Keratinocyte (primary cell): Measurements from ENCODE around the gene NT5C3A. TPM values are rescaled to one million over a fixed set of nuclear protein-coding genes. Genes with fewer than 3 reads are reported as not detected.
A peak's percentile ranks its signal among the peaks of the same experiment; 100 is the strongest.

Source experiments
- DNase-seq: peaks from one replicate; pipeline ENCODE4 v3.0.0-alpha.2; 2011; ENCODE audit warnings: low read depth, missing footprints, low spot score
- FAIRE-seq: peaks from 2 replicates; lab custom pipeline; 2011; peaks lifted over from hg19 to GRCh38; lab: Jason Lieb, UNC
- H2AFZ ChIP-seq: 2 replicates; pipeline ENCODE4 v1.6.0; 2012; ENCODE audit warnings: low read length, control low read depth, inconsistent platforms; ENCODE audit not compliant: control insufficient read depth
- H3K27ac ChIP-seq: 2 replicates; pipeline ENCODE4 v1.5.1; 2011; ENCODE audit warnings: low read length; ENCODE audit not compliant: control insufficient read depth, insufficient read depth
- H3K27me3 ChIP-seq: 3 replicates; pipeline ENCODE4 v1.6.0; 2011; ENCODE audit warnings: low read length; ENCODE audit not compliant: control insufficient read depth, insufficient read depth; ENCODE audit errors: extremely low read depth
- H3K36me3 ChIP-seq, 2 experiments: 2 replicates in 1 of 2; 3 replicates in 1 of 2; pipeline ENCODE4 v1.5.1; 2011; ENCODE audit warnings: low read length in 2 of 2, mild to moderate bottlenecking in 1 of 2; ENCODE audit not compliant: control insufficient read depth in 2 of 2, insufficient read depth in 2 of 2; ENCODE audit errors: extremely low read depth in 1 of 2
- H3K4me1 ChIP-seq: 3 replicates; pipeline ENCODE4 v1.5.1; 2011; ENCODE audit warnings: low read length; ENCODE audit not compliant: control insufficient read depth, insufficient read depth; ENCODE audit errors: extremely low read depth
- H3K4me2 ChIP-seq: 3 replicates; pipeline ENCODE4 v1.6.0; 2011; ENCODE audit warnings: low read depth, low read length; ENCODE audit not compliant: control insufficient read depth, insufficient read depth; ENCODE audit errors: extremely low read depth
- H3K4me3 ChIP-seq, 3 experiments: fragments of 200-600 bp in 1 of 3; sonication (generic) in 1 of 3; 2 replicates in 2 of 3; 3 replicates in 1 of 3; pipeline ENCODE4 v1.5.1; 2011 to 2016; ENCODE audit warnings: low read length in 3 of 3, mild to moderate bottlenecking in 3 of 3, control low read depth in 2 of 3, inconsistent platforms in 1 of 3, low read depth in 1 of 3, mixed read lengths in 1 of 3, mixed run types in 1 of 3, moderate library complexity in 1 of 3; ENCODE audit not compliant: control insufficient read depth in 2 of 3, insufficient read depth in 2 of 3; ENCODE audit errors: extremely low read depth in 1 of 3
- H3K79me2 ChIP-seq: 2 replicates; pipeline ENCODE4 v1.6.0; 2012; ENCODE audit warnings: low read length; ENCODE audit not compliant: control insufficient read depth, insufficient read depth
- H3K9ac ChIP-seq: 3 replicates; pipeline ENCODE4 v1.6.0; 2011; ENCODE audit warnings: low read length; ENCODE audit not compliant: control insufficient read depth, insufficient read depth; ENCODE audit errors: extremely low read depth
- H3K9me1 ChIP-seq: 3 replicates; pipeline ENCODE4 v1.6.0; 2011; ENCODE audit warnings: low read length; ENCODE audit not compliant: control insufficient read depth, insufficient read depth; ENCODE audit errors: extremely low read depth
- H3K9me3 ChIP-seq: 2 replicates; pipeline ENCODE4 v1.5.1; 2012; ENCODE audit warnings: low read depth, low read length; ENCODE audit not compliant: control insufficient read depth
- H4K20me1 ChIP-seq: 3 replicates; pipeline ENCODE4 v1.6.0; 2011; ENCODE audit warnings: low read length; ENCODE audit not compliant: control insufficient read depth, insufficient read depth; ENCODE audit errors: extremely low read depth
- CTCF ChIP-seq, 3 experiments: IDR thresholded peaks in 1 of 3; conservative IDR thresholded peaks in 1 of 3; optimal IDR thresholded peaks in 1 of 3; 2 replicates in 2 of 3; 3 replicates in 1 of 3; pipeline versions ENCODE3 to v1.5.1; 2011; ENCODE audit warnings: low read length in 3 of 3, mild to moderate bottlenecking in 3 of 3, moderate library complexity in 2 of 3, control low read depth in 1 of 3, inconsistent platforms in 1 of 3; ENCODE audit not compliant: insufficient read depth in 2 of 3; ENCODE audit errors: extremely low read depth in 1 of 3
- EZH2 ChIP-seq: IDR thresholded peaks from one replicate; pipeline ENCODE4 v1.6.1; 2012; ENCODE audit warnings: inconsistent platforms, mild to moderate bottlenecking, low read length, moderate library complexity
- dilution Hi-C: fragments of 300-500 bp; cut with MboI; formaldehyde crosslinking; loops from one replicate; pipeline ENCODE4 v1.7.0; 2020; ENCODE audit warnings: low sequenced_read_pairs; ENCODE audit not compliant: extremely low pct_ligation_motif_present
- polyA plus RNA-seq, 5 experiments: library from polyadenylated mRNA; depleted of rRNA in 3 of 5; stranded (reverse) in 3 of 5; stranded (forward) in 1 of 5; unstranded in 1 of 5; fragments of >200 nt; gene quantifications; 1 replicate in 1 of 5; 2 replicates in 3 of 5; 3 replicates in 1 of 5; pipeline versions ENCODE4 v1.2.1 to v1.2.3, GENCODE V29; 2011 to 2012; ENCODE audit warnings: missing spikeins in 2 of 5, low read depth in 1 of 5, low replicate concordance in 1 of 5

NT5C3A gene
- polyA plus RNA-seq, 1 donor (not counting 4 experiments of a cell fraction or from before 2014, with no cell fraction given): 30.5 TPM

GRCh38 chr7:33061282-33061937, 1.2 kb downstream of the NT5C3A start:
- no peaks in the 10 kb centered on the region for H3K9me3 ChIP-seq
- no peak for DNase-seq
- H3K9me1 ChIP-seq: no peaks in the 10 kb centered on the region
- FAIRE-seq: no peak
- H3K4me3 ChIP-seq: peak overlapping the region; percentile 53 to 98 (median 89)
- no peak for TF ChIP-seq CTCF (optimal IDR thresholded peaks at IDR 0.05 in 1 of 3, IDR thresholded peaks at IDR 0.05 in 1 of 3, conservative IDR thresholded peaks at IDR 0.05 in 1 of 3; ENCODE audit: extremely low read depth in 1 of 3, insufficient read depth in 2 of 3, low read length in 3 of 3)
- TF ChIP-seq EZH2: no peak
- H3K4me1 ChIP-seq: peaks cover 18% of the 10 kb centered on the region
- H3K36me3 ChIP-seq: no peaks in the 10 kb centered on the region
- no peaks in the 10 kb centered on the region for H4K20me1 ChIP-seq
- dilution Hi-C loops: no loop called here
- H3K27ac ChIP-seq: peak overlapping the region; percentile 87
- peak overlapping the region; percentile 89 for H3K9ac ChIP-seq
- peak overlapping the region; percentile 91 for H3K4me2 ChIP-seq
- H3K79me2 ChIP-seq: peaks cover 59% of the 10 kb centered on the region
- no peak overlapping the region for H2AFZ ChIP-seq
- H3K27me3 ChIP-seq: no peaks in the 10 kb centered on the region

- FAIRE-seq: no peak
- dilution Hi-C loops: no loop called here
Measured at GRCh38 chr7:33059635-33060034, 2.9 kb downstream of the NT5C3A start.

More at GRCh38 chr7:33059635-33060034, 2.9 kb downstream of the NT5C3A start:
- H3K9ac ChIP-seq: no peak overlapping the region
- no peak overlapping the region for H3K27ac ChIP-seq
- no peaks in the 10 kb centered on the region for H3K27me3 ChIP-seq
- no peak for TF ChIP-seq CTCF (optimal IDR thresholded peaks at IDR 0.05 in 1 of 3, IDR thresholded peaks at IDR 0.05 in 1 of 3, conservative IDR thresholded peaks at IDR 0.05 in 1 of 3; ENCODE audit: extremely low read depth in 1 of 3, insufficient read depth in 2 of 3, low read length in 3 of 3)
- TF ChIP-seq EZH2: no peak
- no peaks in the 10 kb centered on the region for H4K20me1 ChIP-seq
- H3K4me1 ChIP-seq: peaks cover 19% of the 10 kb centered on the region
- H3K4me3 ChIP-seq: no peak overlapping the region
- no peaks in the 10 kb centered on the region for H3K36me3 ChIP-seq
- no peak overlapping the region for H3K4me2 ChIP-seq
- no peaks in the 10 kb centered on the region for H3K9me3 ChIP-seq
- H3K9me1 ChIP-seq: no peaks in the 10 kb centered on the region
- DNase-seq: no peak
- H3K79me2 ChIP-seq: peaks cover 76% of the 10 kb centered on the region
- H2AFZ ChIP-seq: no peak overlapping the region
